Hepatocyte (in vitro differentiated cells): ENCODE measurements around the gene EPB41L4B. TPM values are rescaled to one million over a fixed set of nuclear protein-coding genes. Genes with fewer than 3 reads are reported as not detected.

Source experiments
- DNase-seq: peaks from one replicate; pipeline ENCODE4 v3.0.0-alpha.2; 2016; ENCODE audit warnings: low spot score
- H2AFZ ChIP-seq: fragments of 200-600 bp; sonication (generic); 2 replicates; pipeline ENCODE4 v1.6.0; 2016; ENCODE audit warnings: antibody characterized with exemption, mild to moderate bottlenecking
- H3K27ac ChIP-seq: fragments of 200-600 bp; sonication (generic); 2 replicates; pipeline ENCODE4 v1.5.1; 2016; ENCODE audit warnings: mild to moderate bottlenecking
- H3K27me3 ChIP-seq: fragments of 200-600 bp; sonication (generic); 2 replicates; pipeline ENCODE4 v1.6.1; 2016
- H3K36me3 ChIP-seq: fragments of 200-600 bp; sonication (generic); replicated peaks from 2 replicates; pipeline ENCODE4 v1.5.1; 2016; ENCODE audit warnings: low read depth; ENCODE audit not compliant: insufficient read depth
- H3K4me1 ChIP-seq: fragments of 200-600 bp; sonication (generic); 2 replicates; pipeline ENCODE4 v1.5.1; 2016; ENCODE audit warnings: mild to moderate bottlenecking, moderate library complexity; ENCODE audit not compliant: insufficient read depth
- H3K4me2 ChIP-seq: fragments of 200-600 bp; sonication (generic); 2 replicates; pipeline ENCODE4 v1.6.0; 2016
- H3K4me3 ChIP-seq: fragments of 200-600 bp; sonication (generic); 2 replicates; pipeline ENCODE4 v1.5.1; 2016; ENCODE audit warnings: mild to moderate bottlenecking
- H3K79me2 ChIP-seq: fragments of 200-600 bp; sonication (generic); 2 replicates; pipeline ENCODE4 v1.6.0; 2017; ENCODE audit warnings: mild to moderate bottlenecking
- H3K9me2 ChIP-seq: fragments of 200-600 bp; sonication (generic); replicated peaks from 2 replicates; pipeline ENCODE4 v1.6.0; 2017; ENCODE audit warnings: mild to moderate bottlenecking; ENCODE audit not compliant: insufficient read depth
- H3K9me3 ChIP-seq: fragments of 200-600 bp; sonication (generic); 2 replicates; pipeline ENCODE4 v1.5.1; 2016; ENCODE audit warnings: low read depth, mild to moderate bottlenecking
- H4K20me1 ChIP-seq: fragments of 200-600 bp; sonication (generic); 2 replicates; pipeline ENCODE4 v1.6.0; 2016; ENCODE audit warnings: mild to moderate bottlenecking; ENCODE audit not compliant: insufficient read depth, poor library complexity, severe bottlenecking
- EZH2 ChIP-seq: fragments of 200-600 bp; sonication (generic); IDR thresholded peaks from 2 replicates; pipeline ENCODE4 v1.6.1; 2016; ENCODE audit warnings: antibody characterized with exemption, mild to moderate bottlenecking, borderline replicate concordance
- EZH2phosphoT487 ChIP-seq: fragments of 200-600 bp; sonication (generic); IDR thresholded peaks from one replicate; pipeline ENCODE4 v1.6.1; 2018; ENCODE audit warnings: antibody characterized with exemption, mild to moderate bottlenecking, low read depth, moderate library complexity; ENCODE audit not compliant: unreplicated experiment, severe bottlenecking
- WGBS: methylation state at CpG from one replicate; pipeline ENCODE4 v1.1.6; 2016; ENCODE audit warnings: low lambda C conversion rate; ENCODE audit errors: missing lambda C conversion rate; 5-methylcytosine and 5-hydroxymethylcytosine counted together
- polyA plus RNA-seq: library from polyadenylated mRNA; unstranded; fragments of >200 nt; fragmentation: Nextera tagmentation; extraction: Ambion mirVana; gene quantifications from 2 replicates; pipeline ENCODE4 v1.2.1, GENCODE V29; 2016
- total RNA-seq: library from RNA; depleted of rRNA; stranded (reverse); fragments of >200 nt; gene quantifications from 2 replicates; pipeline ENCODE4 v1.2.3, GENCODE V29; 2014
- TF ChIP-seq, protein P1 (sequence below): fragments of 200-600 bp; sonication (generic); IDR thresholded peaks from 2 replicates; pipeline ENCODE4 v1.5.1; 2016; ENCODE audit warnings: antibody characterized with exemption, mild to moderate bottlenecking; ENCODE audit not compliant: poor library complexity

Gene EPB41L4B
- total and polyA plus RNA-seq, 2 experiments from 2014 or later, result 11.1 to 20.6 TPM

DNA sequence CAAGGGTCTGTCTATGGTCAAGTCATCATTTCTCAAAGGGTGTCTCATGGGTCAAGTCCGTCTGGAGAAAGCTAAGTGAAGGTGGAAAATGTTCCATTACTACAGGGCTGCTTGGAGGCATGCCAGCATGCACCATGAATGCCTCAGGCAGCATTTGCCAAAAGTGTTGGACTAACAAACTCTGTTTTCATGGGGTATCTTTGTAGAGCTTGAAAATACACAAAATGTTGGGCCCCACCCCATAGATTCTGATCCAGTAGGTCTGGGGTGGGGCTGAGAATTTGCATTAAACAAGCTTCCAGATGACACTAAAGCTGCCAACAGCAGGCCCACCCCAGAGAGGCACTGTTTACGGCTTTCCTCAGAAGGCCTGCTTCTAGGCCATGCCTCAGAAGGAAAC is 78.8 kb downstream of the EPB41L4B start:
- no peaks in the 10 kb centered on the region for H4K20me1 ChIP-seq
- no peaks in the 10 kb centered on the region for H3K79me2 ChIP-seq
- H3K4me3 ChIP-seq, result no peak overlapping the region
- H3K4me1 ChIP-seq, result peaks cover 6% of the 10 kb centered on the region
- no peaks in the 10 kb centered on the region for H3K27me3 ChIP-seq
- H3K9me3 ChIP-seq, result no peaks in the 10 kb centered on the region
- TF ChIP-seq, protein P1, sequence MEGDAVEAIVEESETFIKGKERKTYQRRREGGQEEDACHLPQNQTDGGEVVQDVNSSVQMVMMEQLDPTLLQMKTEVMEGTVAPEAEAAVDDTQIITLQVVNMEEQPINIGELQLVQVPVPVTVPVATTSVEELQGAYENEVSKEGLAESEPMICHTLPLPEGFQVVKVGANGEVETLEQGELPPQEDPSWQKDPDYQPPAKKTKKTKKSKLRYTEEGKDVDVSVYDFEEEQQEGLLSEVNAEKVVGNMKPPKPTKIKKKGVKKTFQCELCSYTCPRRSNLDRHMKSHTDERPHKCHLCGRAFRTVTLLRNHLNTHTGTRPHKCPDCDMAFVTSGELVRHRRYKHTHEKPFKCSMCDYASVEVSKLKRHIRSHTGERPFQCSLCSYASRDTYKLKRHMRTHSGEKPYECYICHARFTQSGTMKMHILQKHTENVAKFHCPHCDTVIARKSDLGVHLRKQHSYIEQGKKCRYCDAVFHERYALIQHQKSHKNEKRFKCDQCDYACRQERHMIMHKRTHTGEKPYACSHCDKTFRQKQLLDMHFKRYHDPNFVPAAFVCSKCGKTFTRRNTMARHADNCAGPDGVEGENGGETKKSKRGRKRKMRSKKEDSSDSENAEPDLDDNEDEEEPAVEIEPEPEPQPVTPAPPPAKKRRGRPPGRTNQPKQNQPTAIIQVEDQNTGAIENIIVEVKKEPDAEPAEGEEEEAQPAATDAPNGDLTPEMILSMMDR, result no peak
- TF ChIP-seq EZH2, result no peak
- no peak for TF ChIP-seq EZH2phosphoT487
- no peak overlapping the region for H3K4me2 ChIP-seq
- DNase-seq, result no peak
- no peaks in the 10 kb centered on the region for H3K9me2 ChIP-seq
- no peak overlapping the region for H3K27ac ChIP-seq
- H3K36me3 ChIP-seq, result no peaks in the 10 kb centered on the region
- 69% methylated on average over 2 of the region's 2 CpGs for WGBS
- no peak overlapping the region for H2AFZ ChIP-seq

GRCh38 chr9:109241207-109241606 is 79.7 kb downstream of the EPB41L4B start:
- H3K27me3 ChIP-seq, result no peaks in the 10 kb centered on the region
- TF ChIP-seq EZH2, result no peak
- no peak overlapping the region for H2AFZ ChIP-seq
- no peak for DNase-seq
- no peaks in the 10 kb centered on the region for H3K9me3 ChIP-seq
- H3K4me1 ChIP-seq, result peaks cover 6% of the 10 kb centered on the region
- no peak overlapping the region for H3K4me2 ChIP-seq
- WGBS, result 92% methylated on average over 3 of the region's 3 CpGs
- H3K27ac ChIP-seq, result no peak overlapping the region
- H3K36me3 ChIP-seq, result no peaks in the 10 kb centered on the region
- H3K9me2 ChIP-seq, result no peaks in the 10 kb centered on the region
- H4K20me1 ChIP-seq, result no peaks in the 10 kb centered on the region
- no peak overlapping the region for H3K4me3 ChIP-seq
- no peaks in the 10 kb centered on the region for H3K79me2 ChIP-seq

DNA sequence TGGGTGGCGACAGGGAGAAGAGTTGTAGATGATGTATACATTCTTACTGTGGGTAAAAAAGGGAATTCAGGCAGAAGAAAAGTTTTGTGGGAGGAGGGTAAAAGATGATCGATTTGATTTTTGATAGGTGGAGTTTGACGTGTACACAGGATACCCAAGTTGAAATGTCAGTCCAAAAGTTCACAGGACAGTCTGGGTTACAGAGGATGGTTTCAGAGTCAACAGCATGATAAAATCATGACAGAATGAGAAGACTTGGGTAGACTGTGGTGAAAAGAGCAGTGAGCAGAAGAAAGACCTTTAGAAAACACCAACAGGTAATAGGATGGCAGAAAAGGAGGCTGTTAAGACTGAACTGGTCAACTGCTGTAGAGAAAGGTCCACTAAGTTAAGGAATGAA is 81.6 kb downstream of the EPB41L4B start:
- WGBS, result 98% methylated on average over 3 of the region's 3 CpGs
- no peaks in the 10 kb centered on the region for H3K36me3 ChIP-seq
- TF ChIP-seq, protein P1, result no peak
- TF ChIP-seq EZH2 (no peak), EZH2phosphoT487 (no peak)
- H3K9me3 ChIP-seq, result no peaks in the 10 kb centered on the region
- peaks cover 6% of the 10 kb centered on the region for H3K4me1 ChIP-seq
- H3K27me3 ChIP-seq, result no peaks in the 10 kb centered on the region
- no peak overlapping the region for H2AFZ ChIP-seq
- no peak overlapping the region for H3K27ac ChIP-seq
- no peak overlapping the region for H3K4me3 ChIP-seq
- H3K9me2 ChIP-seq, result no peaks in the 10 kb centered on the region
- H3K79me2 ChIP-seq, result no peaks in the 10 kb centered on the region
- no peak overlapping the region for H3K4me2 ChIP-seq
- no peaks in the 10 kb centered on the region for H4K20me1 ChIP-seq
- DNase-seq, result no peak

DNA sequence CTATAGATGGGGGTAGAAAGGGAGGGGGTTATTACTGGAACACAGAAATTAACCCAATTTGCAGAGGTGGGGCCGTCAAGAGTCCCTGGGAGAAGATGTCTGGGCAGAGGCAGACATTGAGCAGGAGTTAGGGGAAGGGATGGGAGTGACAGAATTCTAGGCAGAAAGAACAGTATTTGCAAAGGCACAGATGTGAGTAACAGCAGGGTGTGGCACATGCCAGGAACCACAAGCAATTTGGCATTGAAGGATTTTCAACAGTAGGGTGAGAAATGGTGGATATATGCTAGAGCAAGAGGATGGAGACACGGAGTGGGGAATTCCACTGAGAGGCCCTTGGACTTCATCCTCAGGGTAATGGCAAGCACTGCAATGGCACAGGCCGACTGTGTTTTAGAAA is 82.2 kb downstream of the EPB41L4B start:
- no peak overlapping the region for H3K4me3 ChIP-seq
- H3K36me3 ChIP-seq, result no peaks in the 10 kb centered on the region
- H3K79me2 ChIP-seq, result no peaks in the 10 kb centered on the region
- TF ChIP-seq, protein P1, result no peak
- TF ChIP-seq EZH2 (no peak), EZH2phosphoT487 (no peak)
- no peaks in the 10 kb centered on the region for H3K27me3 ChIP-seq
- H3K27ac ChIP-seq, result no peak overlapping the region
- DNase-seq, result no peak
- H3K9me3 ChIP-seq, result no peaks in the 10 kb centered on the region
- H4K20me1 ChIP-seq, result no peaks in the 10 kb centered on the region
- H3K9me2 ChIP-seq, result no peaks in the 10 kb centered on the region
- no peak overlapping the region for H3K4me2 ChIP-seq
- WGBS, result 93% methylated on average over 3 of the region's 3 CpGs
- H3K4me1 ChIP-seq, result peaks cover 6% of the 10 kb centered on the region
- no peak overlapping the region for H2AFZ ChIP-seq
